Mucosa of stomach (tissue), 1 donor: Measurements from ENCODE around the gene RTN4RL2.

ENCODE experiments used
- H3K27me3 ChIP-seq: one replicate; pipeline ENCODE4 v1.7.0; 2013; ENCODE audit warnings: mild to moderate bottlenecking, low read length; ENCODE audit not compliant: control insufficient read depth, insufficient read depth
- H3K36me3 ChIP-seq: one replicate; pipeline ENCODE4 v1.7.0; 2013; ENCODE audit warnings: low read length; ENCODE audit not compliant: control insufficient read depth, insufficient read depth
- H3K4me1 ChIP-seq: one replicate; pipeline ENCODE4 v1.7.0; 2013; ENCODE audit warnings: mild to moderate bottlenecking, low read length; ENCODE audit not compliant: control insufficient read depth, insufficient read depth
- H3K4me3 ChIP-seq: one replicate; pipeline ENCODE4 v1.7.0; 2013; ENCODE audit warnings: low read length
- H3K9ac ChIP-seq: one replicate; pipeline ENCODE4 v1.7.0; 2013; ENCODE audit warnings: mild to moderate bottlenecking, low read length, moderate library complexity
- H3K9me3 ChIP-seq: one replicate; pipeline ENCODE4 v1.7.0; 2013; ENCODE audit warnings: mild to moderate bottlenecking, low read length, moderate library complexity; ENCODE audit not compliant: control insufficient read depth
- donor health status: Pancreatic carcinoma.

Gene RTN4RL2

DNA sequence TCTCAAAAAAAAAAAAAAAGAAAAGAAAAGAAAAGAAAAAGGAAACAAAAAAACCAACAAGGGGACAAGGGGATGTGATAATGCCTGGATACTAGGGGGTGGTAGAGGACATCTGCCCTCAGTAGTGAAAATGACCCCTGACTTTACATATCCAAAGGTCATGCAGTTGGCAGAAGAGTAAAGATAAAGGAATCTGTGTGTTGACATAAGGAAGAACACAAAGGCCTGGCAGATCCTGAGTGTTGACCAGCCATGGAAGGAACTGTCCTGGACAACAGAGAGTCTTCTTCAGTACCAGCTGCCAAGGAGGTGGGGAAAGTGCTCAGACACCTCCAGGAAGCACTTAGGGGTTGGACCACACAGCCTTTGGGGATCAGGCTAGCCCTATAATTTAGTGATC lies 42.5 kb downstream of the RTN4RL2 start:
- Histone ChIP-seq H3K27me3 (no peaks in the 10 kb centered on the region), H3K4me1 (peaks cover 35% of the 10 kb centered on the region), H3K36me3 (no peaks in the 10 kb centered on the region), H3K9ac (no peak overlapping the region), H3K9me3 (no peaks in the 10 kb centered on the region), H3K4me3 (no peak overlapping the region)

GRCh38 chr11:57504511-57504910 lies 44.2 kb downstream of the RTN4RL2 start:
- peaks cover 19% of the 10 kb centered on the region for H3K4me1 ChIP-seq
- no peaks in the 10 kb centered on the region for H3K36me3 ChIP-seq
- H3K9me3 ChIP-seq, result no peaks in the 10 kb centered on the region
- H3K27me3 ChIP-seq, result no peaks in the 10 kb centered on the region
- no peak overlapping the region for H3K4me3 ChIP-seq
- H3K9ac ChIP-seq, result no peak overlapping the region

DNA sequence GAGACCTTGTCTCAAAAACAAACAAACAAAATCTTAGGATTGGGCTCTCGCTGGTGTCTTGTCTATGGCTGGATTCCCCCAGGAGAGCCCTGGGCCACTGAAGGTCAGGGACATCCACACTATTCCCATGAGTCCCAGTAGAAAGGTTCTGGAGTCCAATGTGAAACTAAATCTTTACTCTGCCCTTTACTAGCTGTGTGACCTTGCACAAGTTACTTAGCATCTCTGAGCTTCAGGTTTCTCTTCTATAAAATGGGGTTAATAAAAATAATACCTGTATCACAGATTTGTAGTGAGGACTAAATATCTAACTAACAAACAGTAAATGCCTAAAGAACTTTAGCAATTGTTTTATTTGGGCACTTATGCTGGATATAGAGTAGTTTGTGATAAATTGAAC lies 46.2 kb downstream of the RTN4RL2 start:
- Histone ChIP-seq H3K4me3 (no peak overlapping the region), H3K9me3 (no peaks in the 10 kb centered on the region), H3K9ac (no peak overlapping the region), H3K36me3 (no peaks in the 10 kb centered on the region), H3K27me3 (no peaks in the 10 kb centered on the region), H3K4me1 (peaks cover 6% of the 10 kb centered on the region)

DNA sequence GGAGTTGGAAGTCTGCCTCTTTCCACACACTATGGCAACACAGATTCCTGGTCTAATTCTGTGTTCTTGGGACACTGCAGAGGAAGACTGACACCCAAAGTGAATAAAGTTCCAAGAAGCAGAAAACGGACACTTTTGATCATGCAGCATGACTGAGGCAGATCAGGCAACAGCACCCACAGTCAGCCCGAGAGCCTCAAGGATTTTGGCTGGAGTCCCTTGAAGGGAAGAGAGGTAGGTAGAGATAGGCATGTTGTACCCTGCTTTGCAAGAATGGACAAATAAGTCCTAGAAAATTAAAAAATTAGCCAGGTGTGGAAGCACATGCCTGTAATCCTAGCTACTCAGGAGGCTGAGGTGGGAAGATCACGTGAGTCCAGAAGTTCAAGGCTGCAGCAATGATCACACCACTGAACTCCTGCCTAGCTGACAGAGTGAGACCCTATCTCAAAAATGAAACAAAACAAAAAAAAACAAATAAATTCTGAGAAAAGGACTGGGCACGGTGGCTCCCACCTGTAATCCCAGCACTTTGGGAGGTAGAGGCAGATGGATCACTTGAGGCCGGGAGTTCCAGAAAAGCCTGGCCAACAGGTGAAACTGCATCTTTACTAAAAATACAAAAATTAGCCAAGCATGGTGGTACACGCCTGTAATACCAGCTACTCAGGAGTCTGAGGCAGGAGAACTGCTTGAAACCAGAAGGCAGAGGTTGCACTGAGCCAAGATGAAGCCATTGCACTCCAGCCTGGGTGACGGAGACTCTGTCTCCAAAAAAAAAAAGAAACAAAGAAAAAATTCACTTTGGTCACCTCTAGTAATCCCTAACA lies 48.2 kb downstream of the RTN4RL2 start:
- H3K4me1 ChIP-seq, result peaks cover 1% of the 10 kb centered on the region
- H3K4me3 ChIP-seq, result no peak overlapping the region
- H3K9ac ChIP-seq, result no peak overlapping the region
- no peaks in the 10 kb centered on the region for H3K9me3 ChIP-seq
- no peaks in the 10 kb centered on the region for H3K27me3 ChIP-seq
- no peaks in the 10 kb centered on the region for H3K36me3 ChIP-seq

DNA sequence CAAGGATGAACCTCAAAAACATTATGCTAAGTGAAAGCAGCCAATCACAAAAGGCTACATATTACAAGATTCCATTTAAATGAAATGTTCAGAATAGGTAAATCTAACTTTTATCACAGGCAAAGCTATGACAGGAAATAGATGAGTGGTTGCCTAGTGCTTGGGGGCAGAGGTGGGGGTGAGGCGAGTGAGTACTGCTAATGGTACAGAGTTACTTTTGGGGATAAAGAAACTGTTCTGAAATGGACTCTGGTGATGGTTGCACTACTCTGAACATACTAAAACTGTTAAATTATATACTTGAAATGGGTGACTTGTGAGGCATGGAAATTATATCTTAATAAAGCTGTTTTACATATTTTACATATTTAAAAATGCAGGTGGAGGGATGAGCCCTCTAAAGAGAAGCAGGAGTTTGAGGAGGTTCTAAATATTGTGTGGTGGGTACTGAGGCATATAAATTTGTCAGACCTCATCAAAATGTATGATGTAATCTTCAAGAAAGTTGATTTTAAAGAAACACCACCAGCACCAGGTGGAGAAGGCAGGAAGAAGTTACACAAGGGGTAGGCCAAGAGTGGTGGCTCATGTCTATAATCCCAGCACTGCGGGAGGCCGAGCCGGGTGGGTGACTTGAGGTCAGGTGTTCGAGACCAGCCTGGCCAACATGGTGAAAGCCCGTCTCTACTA lies 51.6 kb downstream of the RTN4RL2 start:
- Histone ChIP-seq H3K36me3 (no peaks in the 10 kb centered on the region), H3K27me3 (no peaks in the 10 kb centered on the region), H3K9ac (no peak overlapping the region), H3K4me3 (no peak overlapping the region), H3K4me1 (peaks cover 14% of the 10 kb centered on the region), H3K9me3 (no peaks in the 10 kb centered on the region)

DNA sequence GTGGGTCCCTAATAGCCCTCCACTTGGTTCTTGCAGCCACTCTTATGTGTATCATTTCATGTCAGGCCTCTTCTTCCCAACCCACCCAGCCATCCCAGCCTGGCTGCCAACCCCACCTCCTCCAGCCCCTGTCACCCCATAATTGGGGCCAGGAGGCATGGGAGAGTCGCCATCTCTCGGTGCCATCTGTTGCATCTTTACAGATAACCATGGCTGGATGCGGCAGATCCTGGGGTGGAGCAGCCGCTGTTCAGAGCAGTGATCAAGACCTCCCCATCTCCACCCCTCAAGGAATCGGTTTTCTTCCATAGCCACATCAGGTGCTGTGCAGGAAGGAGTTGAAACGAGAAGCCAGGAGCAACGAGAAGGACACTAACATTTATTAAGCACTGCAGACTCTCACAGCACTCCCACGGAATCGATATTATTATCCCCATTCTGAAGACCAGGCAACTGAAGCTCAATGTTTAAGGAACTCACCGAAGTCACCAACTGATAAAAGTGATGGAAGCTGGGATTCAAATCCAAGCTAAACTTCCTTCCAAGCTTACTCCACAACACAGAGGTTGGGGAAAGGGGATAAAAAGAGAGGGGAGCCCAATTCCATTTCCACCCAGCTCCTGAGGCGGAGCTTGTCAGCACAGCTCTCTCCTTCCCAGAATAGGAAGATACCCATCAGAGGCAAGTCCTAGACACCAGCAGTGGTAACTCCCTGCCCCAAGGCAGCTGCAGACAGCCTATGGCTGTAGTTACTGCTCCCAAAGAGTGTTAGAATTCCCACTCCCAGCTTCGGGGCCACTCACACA lies 52.5 kb downstream of the RTN4RL2 start:
- peaks cover 14% of the 10 kb centered on the region for H3K4me1 ChIP-seq
- H3K36me3 ChIP-seq, result no peaks in the 10 kb centered on the region
- no peaks in the 10 kb centered on the region for H3K27me3 ChIP-seq
- no peak overlapping the region for H3K4me3 ChIP-seq
- no peaks in the 10 kb centered on the region for H3K9me3 ChIP-seq
- no peak overlapping the region for H3K9ac ChIP-seq

DNA sequence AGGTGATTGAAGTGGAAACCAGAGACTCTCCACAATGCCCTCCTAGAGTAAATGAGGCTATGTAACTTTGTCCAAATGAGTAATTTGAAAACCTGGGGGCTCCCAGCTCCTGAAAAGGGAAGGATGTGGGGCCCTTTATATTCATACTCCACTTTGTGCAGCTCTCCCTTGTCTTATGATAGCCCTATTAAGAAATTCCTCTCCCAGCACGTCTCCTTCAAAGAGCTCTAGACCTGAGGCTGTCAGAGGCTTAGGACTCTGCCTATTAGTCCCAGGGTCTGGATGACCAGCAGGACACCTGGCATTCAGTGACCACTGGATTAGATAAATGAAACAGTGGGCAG lies 53.1 kb downstream of the RTN4RL2 start:
- H3K36me3 ChIP-seq, result no peaks in the 10 kb centered on the region
- H3K4me3 ChIP-seq, result no peak overlapping the region
- no peaks in the 10 kb centered on the region for H3K27me3 ChIP-seq
- no peaks in the 10 kb centered on the region for H3K9me3 ChIP-seq
- H3K4me1 ChIP-seq, result peaks cover 14% of the 10 kb centered on the region
- H3K9ac ChIP-seq, result no peak overlapping the region

GRCh38 chr11:57513911-57514537 lies 53.7 kb downstream of the RTN4RL2 start:
- peaks cover 14% of the 10 kb centered on the region for H3K4me1 ChIP-seq
- H3K9ac ChIP-seq, result peak overlapping the region; percentile 70

GRCh38 chr11:57514538-57515331 lies 54.4 kb downstream of the RTN4RL2 start:
- peaks cover 14% of the 10 kb centered on the region for H3K4me1 ChIP-seq
- H3K27me3 ChIP-seq, result no peaks in the 10 kb centered on the region
- peak overlapping the region; percentile 70 for H3K9ac ChIP-seq
- H3K4me3 ChIP-seq, result peak overlapping the region; percentile 82
- no peaks in the 10 kb centered on the region for H3K36me3 ChIP-seq
- H3K9me3 ChIP-seq, result no peaks in the 10 kb centered on the region

More at GRCh38 chr11:57513911-57514537, 53.7 kb downstream of the RTN4RL2 start:
- H3K4me3 ChIP-seq, result peak overlapping the region; percentile 82
- H3K27me3 ChIP-seq, result no peaks in the 10 kb centered on the region
- no peaks in the 10 kb centered on the region for H3K9me3 ChIP-seq
- H3K36me3 ChIP-seq, result no peaks in the 10 kb centered on the region

- H3K9ac ChIP-seq, result peak within 1 kb of the TSS; percentile 70
- H3K36me3 ChIP-seq, result no peaks in the 10 kb centered on the region
- H3K4me3 ChIP-seq, result peak within 1 kb of the TSS; percentile 82
- H3K27me3 ChIP-seq, result no peaks in the 10 kb centered on the region
- peaks cover 14% of the 10 kb centered on the region for H3K4me1 ChIP-seq
- no peaks in the 10 kb centered on the region for H3K9me3 ChIP-seq
Measured at GRCh38 chr11:57515332-57516060, 55.2 kb downstream of the RTN4RL2 start, which contains the start of gene SLC43A1. SLC43A1 (minus strand) TSS chr11:57515702; CDS start chr11:57514111, 1,591 bp downstream.
